ENCODE data around the gene MED13L.

MED13L gene

DNA sequence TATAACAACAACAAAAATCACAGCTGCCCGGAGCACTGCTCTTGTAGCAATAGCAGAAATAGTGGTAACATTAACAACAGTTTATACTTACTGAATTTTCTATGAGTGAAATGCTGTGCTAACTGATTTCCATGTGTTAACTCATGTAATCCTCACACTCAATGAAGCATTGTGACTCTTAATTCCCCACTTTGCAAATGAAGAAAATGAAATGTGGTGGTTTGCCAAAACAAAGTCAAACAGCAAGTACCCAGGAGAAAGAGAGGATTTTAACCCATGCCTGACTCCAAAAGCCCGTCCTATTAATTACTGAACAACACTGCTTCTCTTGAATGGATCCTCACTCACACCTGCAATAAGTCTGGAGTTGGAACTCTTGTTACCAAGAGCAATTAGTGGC is 123.5 kb downstream of the MED13L start:
- H3K27ac ChIP-seq, result no peak overlapping the region
- TF ChIP-seq CTCF (IDR thresholded peaks at IDR 0.05) (no peak), ZFX (IDR thresholded peaks at IDR 0.05; ENCODE audit: borderline replicate concordance) (no peak)

DNA sequence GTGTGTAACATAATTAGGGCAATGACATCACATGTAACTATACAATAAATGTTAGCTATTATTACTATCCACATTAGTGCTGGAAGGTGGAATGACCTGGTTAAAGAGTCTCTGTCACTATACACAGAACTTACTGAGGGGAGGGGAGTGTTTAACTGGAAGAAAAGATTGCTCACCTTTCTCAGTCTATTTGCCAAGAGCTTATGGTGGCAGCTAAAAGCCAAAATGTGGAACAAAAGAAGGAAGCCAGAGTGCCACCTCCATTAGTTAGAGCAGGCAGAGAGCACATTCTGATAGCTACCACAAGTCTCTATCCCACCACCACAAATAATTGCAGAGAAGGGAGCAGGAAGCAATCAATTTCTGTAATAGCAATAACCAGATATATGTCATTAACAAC is 124.4 kb downstream of the MED13L start:
- no peak for TF ChIP-seq CTCF (IDR thresholded peaks at IDR 0.05)
- no peak for TF ChIP-seq ZFX (IDR thresholded peaks at IDR 0.05; ENCODE audit: borderline replicate concordance)
- H3K27ac ChIP-seq, result no peak overlapping the region

- no peak overlapping the region for H3K27ac ChIP-seq
- no peak for TF ChIP-seq ZFX (IDR thresholded peaks at IDR 0.05; ENCODE audit: borderline replicate concordance)
- no peak for TF ChIP-seq CTCF (IDR thresholded peaks at IDR 0.05)
These were observed 125.2 kb downstream of the MED13L start for GRCh38 chr12:116152268-116152667.

- H3K27ac ChIP-seq, result no peak overlapping the region
- TF ChIP-seq ZFX (IDR thresholded peaks at IDR 0.05; ENCODE audit: borderline replicate concordance) (no peak), CTCF (IDR thresholded peaks at IDR 0.05) (no peak)
These were observed 127.0 kb downstream of the MED13L start for GRCh38 chr12:116150452-116150851.

DNA sequence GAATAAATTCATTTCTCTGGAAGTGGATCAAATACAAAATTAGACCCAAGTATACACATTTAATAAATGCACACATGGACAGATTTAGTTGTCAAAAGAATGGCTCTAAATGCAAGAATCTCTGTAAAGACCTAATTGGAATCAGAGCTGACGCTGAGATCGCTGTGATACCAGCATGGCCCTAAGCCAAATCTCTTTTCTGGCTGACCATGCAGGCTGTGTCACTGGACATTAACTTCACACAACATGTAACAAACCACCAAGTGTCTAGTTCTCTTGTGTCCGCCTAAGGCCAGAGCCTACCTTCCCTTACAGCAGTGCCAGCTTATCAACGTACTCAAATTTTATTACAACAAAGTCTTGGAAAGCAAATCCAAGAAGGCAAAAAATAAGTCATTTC is 127.5 kb downstream of the MED13L start:
- no peak for TF ChIP-seq ZFX (IDR thresholded peaks at IDR 0.05; ENCODE audit: borderline replicate concordance)
- TF ChIP-seq CTCF (IDR thresholded peaks at IDR 0.05), result no peak
- H3K27ac ChIP-seq, result no peak overlapping the region

- TF ChIP-seq CTCF (IDR thresholded peaks at IDR 0.05) (no peak), ZFX (IDR thresholded peaks at IDR 0.05; ENCODE audit: borderline replicate concordance) (no peak)
These were observed 128.6 kb downstream of the MED13L start for GRCh38 chr12:116148844-116149243.

GRCh38 chr12:116146386-116146785 is 131.1 kb downstream of the MED13L start:
- H3K27ac ChIP-seq, result no peak overlapping the region
- TF ChIP-seq CTCF (IDR thresholded peaks at IDR 0.05) (no peak), ZFX (IDR thresholded peaks at IDR 0.05; ENCODE audit: borderline replicate concordance) (no peak)

More at GRCh38 chr12:116148844-116149243, 128.6 kb downstream of the MED13L start:
- no peak overlapping the region for H3K27ac ChIP-seq

All from 22Rv1 (cell line).